ENCODE data around the gene VN1R5.
"Not testable (repeated sequence)": the region's sequence is repeated elsewhere in the genome, so short reads cannot be mapped to it uniquely, and the experiment has no call there.

VN1R5 gene

GRCh38 chr1:247255772-247256171 lies at the start of gene VN1R5:
TSS of gene VN1R5 (plus strand) at chr1:247256072.
- DNase-seq (ENCODE audit: low read depth in 1 of 2, low spot score in 1 of 2) = not testable (repeated sequence)

GRCh38 chr1:247209396-247209795 lies 46.5 kb upstream of the VN1R5 start:
- DNase-seq (ENCODE audit: low read depth in 1 of 2, low spot score in 1 of 2) = no peak

DNA sequence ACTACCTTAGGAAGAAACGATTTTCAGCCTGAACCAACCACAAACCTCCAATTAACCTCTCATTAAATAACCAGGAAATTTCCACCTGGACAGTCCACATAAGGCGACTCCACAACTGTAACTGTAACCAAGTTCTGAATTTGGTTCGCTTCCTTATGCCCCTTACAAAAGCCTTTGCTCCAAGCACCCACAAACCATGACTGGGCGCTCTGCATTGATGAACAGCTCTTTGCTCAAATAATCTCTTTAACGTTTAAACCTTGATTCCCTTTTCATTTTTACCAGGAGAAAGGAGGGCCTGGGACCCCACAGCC lies 45.9 kb upstream of the VN1R5 start:
- DNase-seq (ENCODE audit: low read depth in 1 of 2, low spot score in 1 of 2) = no peak

- DNase-seq (ENCODE audit: low read depth in 1 of 2, low spot score in 1 of 2) = peak; percentile 86 to 93
These were observed 45.3 kb upstream of the VN1R5 start for GRCh38 chr1:247210376-247211117.

- no peak for DNase-seq (ENCODE audit: low read depth in 1 of 2, low spot score in 1 of 2)
These were observed 44.5 kb upstream of the VN1R5 start for GRCh38 chr1:247211339-247211738.

- DNase-seq (ENCODE audit: low read depth in 1 of 2, low spot score in 1 of 2) = no peak
These were observed 43.9 kb upstream of the VN1R5 start for GRCh38 chr1:247212012-247212411.

DNA sequence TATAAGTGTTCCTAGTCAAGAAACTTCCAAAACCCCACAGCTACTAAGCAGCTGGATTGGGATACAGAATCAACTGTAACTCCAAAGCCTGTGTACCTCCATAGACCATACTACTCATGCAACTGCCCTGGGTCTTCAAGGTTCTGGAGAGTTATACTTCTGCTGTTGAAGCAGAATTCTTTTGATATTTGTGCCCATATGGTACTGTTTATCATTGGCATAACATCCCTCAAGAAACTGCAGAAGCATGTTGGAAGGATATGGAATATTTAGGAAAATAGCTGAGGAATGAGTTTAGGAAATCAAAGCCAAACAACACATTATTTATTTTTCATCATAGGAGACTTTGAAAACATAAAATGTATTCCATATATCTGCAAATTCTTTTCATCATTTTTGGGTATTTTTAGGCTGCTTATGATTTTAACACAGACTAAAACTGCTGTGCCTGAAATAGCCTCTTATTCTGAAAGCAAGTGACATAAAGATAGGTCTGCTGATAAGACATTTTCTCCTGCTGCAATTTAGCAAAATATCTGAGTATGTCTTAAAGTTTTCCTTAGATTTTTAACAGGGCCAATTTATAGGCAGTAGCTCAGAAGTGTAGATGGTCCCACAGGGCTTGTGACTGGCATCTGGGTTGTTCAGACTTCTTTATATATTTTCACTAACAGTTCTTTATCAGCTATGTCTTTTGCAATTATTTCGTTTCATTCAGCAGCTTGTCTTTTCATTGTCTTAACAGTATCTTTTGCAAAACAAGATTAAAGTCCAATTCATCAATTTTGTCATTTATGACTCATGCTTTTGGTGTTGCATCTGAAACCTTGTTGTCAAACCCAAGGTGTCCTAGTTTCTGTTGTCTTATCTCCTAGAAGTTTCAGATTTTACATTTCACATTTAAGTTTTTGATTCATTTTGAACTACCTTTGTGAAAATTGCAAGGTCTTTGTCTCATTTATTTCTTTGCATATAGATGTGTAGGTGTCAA lies 43.0 kb upstream of the VN1R5 start:
- DNase-seq (ENCODE audit: low read depth in 1 of 2, low spot score in 1 of 2) = no peak

DNA sequence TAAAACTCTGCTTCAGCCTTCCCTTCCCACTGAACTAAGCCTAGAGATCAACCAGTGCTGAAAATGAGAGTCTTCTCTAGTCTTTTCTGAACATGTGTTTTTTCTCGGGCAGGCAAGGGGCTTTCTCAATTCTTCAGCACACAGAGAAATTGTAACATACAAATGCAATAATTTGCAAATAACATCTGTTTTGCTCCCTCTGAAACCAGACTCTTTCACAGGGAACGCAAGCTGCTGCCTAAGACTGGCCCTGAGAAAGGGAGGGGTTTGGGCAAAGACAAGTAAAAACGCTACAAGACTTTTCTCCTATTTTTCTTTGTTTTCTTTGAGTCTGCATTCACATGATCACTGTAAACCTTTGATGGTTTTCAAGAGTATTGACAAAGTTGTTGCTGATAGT lies 39.6 kb upstream of the VN1R5 start:
- no peak for DNase-seq (ENCODE audit: low read depth in 1 of 2, low spot score in 1 of 2)

GRCh38 chr1:247218121-247218651 lies 37.7 kb upstream of the VN1R5 start:
- no peak for DNase-seq (ENCODE audit: low read depth in 1 of 2, low spot score in 1 of 2)

DNA sequence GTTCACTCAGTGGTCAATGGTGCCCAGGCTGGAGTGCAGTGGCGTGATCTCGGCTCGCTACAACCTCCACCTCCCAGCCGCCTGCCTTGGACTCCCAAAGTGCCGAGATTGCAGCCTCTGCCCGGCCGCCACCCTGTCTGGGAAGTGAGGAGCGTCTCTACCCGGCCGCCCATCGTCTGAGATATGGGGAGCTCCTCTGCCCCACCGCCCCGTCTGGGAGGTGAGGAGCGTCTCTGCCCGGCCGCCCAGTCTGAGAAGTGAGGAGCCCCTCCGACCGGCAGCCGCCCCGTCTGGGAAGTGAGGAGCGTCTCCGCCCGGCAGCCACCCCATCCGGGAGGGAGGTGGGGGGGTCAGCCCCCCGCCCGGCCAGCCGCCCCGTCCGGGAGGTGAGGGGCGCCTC lies 35.6 kb upstream of the VN1R5 start:
- not testable (repeated sequence) for DNase-seq (ENCODE audit: low read depth in 1 of 2, low spot score in 1 of 2)

- no peak for DNase-seq (ENCODE audit: low read depth in 1 of 2, low spot score in 1 of 2)
These were observed 33.0 kb upstream of the VN1R5 start for GRCh38 chr1:247222840-247223239.

DNA sequence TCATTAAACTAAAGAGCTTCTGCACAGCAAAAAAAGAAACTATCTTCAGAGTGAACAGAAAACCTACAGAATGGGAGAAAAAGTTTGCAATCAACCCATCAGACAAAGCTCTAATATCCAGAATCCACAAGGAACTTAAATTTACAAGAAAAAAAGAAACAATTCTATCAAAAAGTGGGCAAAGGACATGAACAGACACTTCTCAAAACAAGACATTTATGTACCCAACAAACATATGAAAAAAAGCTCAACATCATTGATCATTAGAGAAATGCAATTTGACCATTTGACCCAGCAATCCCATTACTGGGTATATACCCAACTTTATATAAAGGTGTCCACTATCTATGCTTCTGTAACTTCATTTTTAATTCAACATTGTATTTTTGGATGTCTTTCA lies 31.1 kb upstream of the VN1R5 start:
- no peak for DNase-seq (ENCODE audit: low read depth in 1 of 2, low spot score in 1 of 2)

- no peak for DNase-seq (ENCODE audit: low read depth in 1 of 2, low spot score in 1 of 2)
These were observed 27.7 kb upstream of the VN1R5 start for GRCh38 chr1:247228133-247228532.

GRCh38 chr1:247241691-247242090 lies 14.2 kb upstream of the VN1R5 start:
- no peak for DNase-seq (ENCODE audit: low read depth in 1 of 2, low spot score in 1 of 2)

DNA sequence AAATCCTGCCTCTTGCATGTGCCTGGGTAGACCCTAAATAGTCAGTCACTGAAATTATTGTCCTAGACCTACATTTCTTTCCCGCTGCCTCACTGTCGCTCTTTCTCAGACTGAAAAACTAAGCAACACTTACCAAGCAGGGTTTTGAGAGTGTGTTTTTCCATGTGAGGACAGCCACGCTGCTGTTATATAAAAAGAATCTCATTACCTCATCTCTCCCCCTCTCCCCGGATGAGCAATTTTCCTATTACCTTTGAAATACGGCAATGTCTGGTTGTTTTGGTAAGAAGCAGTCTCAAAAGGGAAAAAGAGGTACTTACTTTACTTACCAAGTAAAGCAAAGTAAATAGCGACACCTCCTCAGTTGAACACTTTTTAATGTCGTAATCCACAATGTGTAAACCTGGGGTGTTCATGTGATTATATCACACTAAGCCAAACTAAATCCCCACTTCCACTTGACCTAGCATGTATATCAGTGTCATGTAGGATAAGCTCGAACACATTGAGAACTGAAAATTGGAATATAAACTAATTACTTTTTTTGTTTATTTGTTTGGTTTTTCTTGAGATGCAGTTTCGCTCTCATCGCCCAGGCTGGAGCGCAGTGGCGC lies 12.2 kb upstream of the VN1R5 start:
- DNase-seq (ENCODE audit: low read depth in 1 of 2, low spot score in 1 of 2) = no peak

DNA sequence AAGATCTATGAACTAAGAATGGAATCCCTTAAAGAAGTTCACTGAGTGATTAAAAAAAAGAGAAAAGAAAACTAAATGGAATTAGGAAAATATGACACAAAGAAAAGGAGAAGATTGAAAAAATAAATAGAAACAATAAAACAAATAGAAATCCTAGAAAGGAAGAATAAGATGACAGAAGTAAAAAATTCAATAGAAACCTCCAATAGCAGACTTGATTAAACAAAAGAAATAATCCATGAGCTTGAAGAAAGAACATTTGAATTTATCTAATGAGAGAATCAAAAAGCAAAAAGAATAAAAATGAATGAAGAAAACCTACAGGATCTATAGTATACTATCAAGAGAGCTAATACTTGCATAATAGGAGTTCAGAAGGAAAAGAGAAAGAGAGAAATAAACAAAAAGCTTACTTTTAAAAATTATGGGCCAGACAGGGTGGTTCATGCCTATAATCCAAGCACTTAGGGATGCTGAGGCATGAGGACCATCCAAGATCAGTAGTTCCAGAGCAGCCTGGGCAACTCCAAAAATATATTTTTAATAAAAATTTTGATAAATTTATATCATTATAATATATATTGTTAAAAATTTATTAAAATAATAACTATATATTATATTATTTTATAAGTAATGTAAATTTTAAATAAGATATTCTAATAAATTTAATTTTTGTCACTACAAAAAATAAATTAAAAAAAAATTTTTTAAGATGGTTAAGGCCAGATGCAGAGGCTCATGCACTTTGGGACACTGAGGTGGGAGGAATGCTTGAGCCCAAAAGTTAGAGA lies 9.4 kb upstream of the VN1R5 start:
- DNase-seq (ENCODE audit: low read depth in 1 of 2, low spot score in 1 of 2) = no peak

- no peak for DNase-seq (ENCODE audit: low read depth in 1 of 2, low spot score in 1 of 2)
These were observed 8.3 kb upstream of the VN1R5 start for GRCh38 chr1:247247568-247247967.

- DNase-seq (ENCODE audit: low read depth in 1 of 2, low spot score in 1 of 2) = no peak
These were observed 10.2 kb downstream of the VN1R5 start for GRCh38 chr1:247266053-247266452.

- no peak for DNase-seq (ENCODE audit: low read depth in 1 of 2, low spot score in 1 of 2)
These were observed 12.6 kb downstream of the VN1R5 start for GRCh38 chr1:247268390-247269045.

DNA sequence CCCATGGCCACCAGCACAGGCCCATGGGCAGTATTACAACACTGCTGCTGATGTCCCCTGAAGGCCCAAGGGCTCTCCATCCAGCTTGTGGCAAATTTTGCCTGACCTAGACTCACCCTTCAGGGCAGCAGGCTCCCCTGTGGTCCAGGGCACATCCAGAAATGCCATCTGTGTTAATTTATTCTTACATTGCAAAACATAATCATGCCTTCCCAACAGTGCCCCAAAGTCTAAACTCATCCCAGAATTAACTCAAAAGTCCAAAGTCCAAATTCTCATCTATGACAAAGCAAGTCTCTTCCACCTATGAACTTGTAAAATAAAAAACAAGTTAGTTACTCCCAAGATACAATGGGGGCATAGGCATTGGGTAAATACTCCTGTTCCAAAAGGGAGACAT lies 13.3 kb downstream of the VN1R5 start:
- DNase-seq (ENCODE audit: low read depth in 1 of 2, low spot score in 1 of 2) = no peak

Data from activated CD4-positive, alpha-beta T cell treated with anti-CD3 and anti-CD28 coated beads, Interleukin-2, amount 50 U/mL, for 24 hours (primary cell).